Measurements from ENCODE around the gene B2M. TPM values are rescaled to one million over a fixed set of nuclear protein-coding genes. Genes with fewer than 3 reads are reported as not detected.
"Not testable (repeated sequence)": the region's sequence is repeated elsewhere in the genome, so short reads cannot be mapped to it uniquely, and the experiment has no call there.

The B2M gene
- total RNA-seq, 1 donor from 2014 or later = 21.5 TPM

DNA sequence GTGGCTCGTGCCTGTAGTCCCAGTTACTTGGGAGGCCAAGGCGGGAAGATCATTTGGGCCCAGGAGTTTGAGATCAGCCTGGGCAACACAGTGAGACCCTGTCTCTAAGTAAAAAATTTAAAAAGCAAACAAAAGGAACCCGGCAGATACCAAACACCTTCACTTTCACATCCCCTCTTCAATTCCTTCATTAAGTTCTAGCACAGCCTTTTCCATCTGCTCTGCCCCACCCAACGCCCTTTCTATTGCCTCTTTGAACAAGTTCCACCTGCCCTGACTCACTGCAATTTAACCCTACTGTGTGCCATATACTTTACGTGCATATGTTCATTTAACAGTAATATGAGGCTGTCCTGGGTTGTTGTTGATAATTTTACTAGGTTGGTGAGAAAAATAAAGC is 35.4 kb upstream of the B2M start:
- Mint-ChIP-seq H3K27me3 (ENCODE audit: unreplicated experiment) (peaks cover 5% of the 10 kb centered on the region), H3K4me3 (ENCODE audit: unreplicated experiment) (no peak overlapping the region), H3K9me3 (ENCODE audit: unreplicated experiment) (no peaks in the 10 kb centered on the region), H3K36me3 (ENCODE audit: unreplicated experiment) (no peaks in the 10 kb centered on the region), H3K27ac (ENCODE audit: unreplicated experiment) (no peak overlapping the region), H3K4me1 (ENCODE audit: low read depth, unreplicated experiment) (peaks cover 2% of the 10 kb centered on the region)
- DNase-seq = no peak
- TF ChIP-seq CTCF (IDR thresholded peaks at IDR 0.05; ENCODE audit: partially characterized antibody, unreplicated experiment) = no peak

GRCh38 chr15:44676676-44677075 is 34.6 kb upstream of the B2M start:
- peaks cover 5% of the 10 kb centered on the region for H3K27me3 Mint-ChIP-seq (ENCODE audit: unreplicated experiment)
- no peak for TF ChIP-seq CTCF (IDR thresholded peaks at IDR 0.05; ENCODE audit: partially characterized antibody, unreplicated experiment)
- DNase-seq = no peak
- H3K4me1 Mint-ChIP-seq (ENCODE audit: low read depth, unreplicated experiment) = peaks cover 2% of the 10 kb centered on the region
- H3K27ac Mint-ChIP-seq (ENCODE audit: unreplicated experiment) = no peak overlapping the region
- no peak overlapping the region for H3K4me3 Mint-ChIP-seq (ENCODE audit: unreplicated experiment)
- H3K36me3 Mint-ChIP-seq (ENCODE audit: unreplicated experiment) = no peaks in the 10 kb centered on the region
- no peaks in the 10 kb centered on the region for H3K9me3 Mint-ChIP-seq (ENCODE audit: unreplicated experiment)

GRCh38 chr15:44682211-44682610 is 29.1 kb upstream of the B2M start:
- peaks cover 3% of the 10 kb centered on the region for H3K27me3 Mint-ChIP-seq (ENCODE audit: unreplicated experiment)

GRCh38 chr15:44682809-44683682 is 28.3 kb upstream of the B2M start:
- not testable (repeated sequence) for H3K36me3 Mint-ChIP-seq (ENCODE audit: unreplicated experiment); H3K9me3 Mint-ChIP-seq (ENCODE audit: unreplicated experiment); H3K4me3 Mint-ChIP-seq (ENCODE audit: unreplicated experiment); H3K27ac Mint-ChIP-seq (ENCODE audit: unreplicated experiment); H3K27me3 Mint-ChIP-seq (ENCODE audit: unreplicated experiment); DNase-seq; H3K4me1 Mint-ChIP-seq (ENCODE audit: low read depth, unreplicated experiment)

More at GRCh38 chr15:44682211-44682610, 29.1 kb upstream of the B2M start:
- Mint-ChIP-seq H3K4me1 (ENCODE audit: low read depth, unreplicated experiment) (peaks cover 2% of the 10 kb centered on the region), H3K27ac (ENCODE audit: unreplicated experiment) (no peak overlapping the region), H3K9me3 (ENCODE audit: unreplicated experiment) (peaks cover 1% of the 10 kb centered on the region), H3K36me3 (ENCODE audit: unreplicated experiment) (no peaks in the 10 kb centered on the region), H3K4me3 (ENCODE audit: unreplicated experiment) (no peak overlapping the region)
- no peak for DNase-seq
- no peak for TF ChIP-seq CTCF (IDR thresholded peaks at IDR 0.05; ENCODE audit: partially characterized antibody, unreplicated experiment)

DNA sequence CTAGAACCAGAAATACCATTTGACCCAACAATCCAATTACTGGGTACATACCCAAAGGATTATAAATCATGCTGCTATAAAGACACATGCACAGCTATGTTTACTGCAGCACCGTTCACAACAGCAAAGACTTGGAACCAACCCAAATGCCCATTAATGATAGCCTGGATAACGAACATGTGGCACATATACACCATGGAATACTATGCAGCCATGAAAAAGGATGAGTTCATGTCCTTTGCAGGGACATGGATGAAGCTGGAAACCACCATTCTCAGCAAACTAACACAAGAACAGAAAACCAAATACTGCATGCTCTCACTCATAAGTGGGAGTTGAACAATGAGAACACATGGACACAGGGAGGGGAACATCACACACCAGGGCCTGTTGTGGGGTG is 22.0 kb upstream of the B2M start:
- H3K36me3 Mint-ChIP-seq (ENCODE audit: unreplicated experiment); H3K4me1 Mint-ChIP-seq (ENCODE audit: low read depth, unreplicated experiment); H3K27me3 Mint-ChIP-seq (ENCODE audit: unreplicated experiment); H3K27ac Mint-ChIP-seq (ENCODE audit: unreplicated experiment); H3K9me3 Mint-ChIP-seq (ENCODE audit: unreplicated experiment); DNase-seq; H3K4me3 Mint-ChIP-seq (ENCODE audit: unreplicated experiment): not testable (repeated sequence)

- not testable (repeated sequence) for H3K36me3 Mint-ChIP-seq (ENCODE audit: unreplicated experiment); H3K4me3 Mint-ChIP-seq (ENCODE audit: unreplicated experiment); H3K4me1 Mint-ChIP-seq (ENCODE audit: low read depth, unreplicated experiment)
These were observed 21.1 kb upstream of the B2M start for GRCh38 chr15:44690245-44690644.

More at GRCh38 chr15:44690245-44690644, 21.1 kb upstream of the B2M start:
- not testable (repeated sequence) for DNase-seq; H3K27me3 Mint-ChIP-seq (ENCODE audit: unreplicated experiment); H3K27ac Mint-ChIP-seq (ENCODE audit: unreplicated experiment); H3K9me3 Mint-ChIP-seq (ENCODE audit: unreplicated experiment)

Measured in glutamatergic neuron (in vitro differentiated cells).